AG08395 (cell line): ENCODE results near the gene AHDC1.
"Not testable (repeated sequence)": the region's sequence is repeated elsewhere in the genome, so short reads cannot be mapped to it uniquely, and the experiment has no call there.

Source experiments
- DNase-seq: peaks from one replicate; pipeline ENCODE4 v3.0.0; 2012; ENCODE audit warnings: mixed read lengths, low spot score

The AHDC1 gene

GRCh38 chr1:27634177-27634984 is 30.4 kb upstream of the AHDC1 start:
- DNase-seq, result peak; percentile 46

- no peak for DNase-seq
Observed at GRCh38 chr1:27633640-27634176, 29.8 kb upstream of the AHDC1 start.

- DNase-seq, result no peak
Observed at GRCh38 chr1:27633298-27633610, 29.3 kb upstream of the AHDC1 start.

GRCh38 chr1:27632387-27633297 is 28.7 kb upstream of the AHDC1 start:
- no peak for DNase-seq

- DNase-seq, result no peak
Observed at GRCh38 chr1:27630859-27631491, 27.0 kb upstream of the AHDC1 start.

- DNase-seq, result no peak
Observed at GRCh38 chr1:27628712-27629111, 24.8 kb upstream of the AHDC1 start.

GRCh38 chr1:27627733-27628132 is 23.8 kb upstream of the AHDC1 start:
- DNase-seq, result not testable (repeated sequence)

- no peak for DNase-seq
Observed at GRCh38 chr1:27627061-27627460, 23.1 kb upstream of the AHDC1 start.

GRCh38 chr1:27626031-27626935 is 22.3 kb upstream of the AHDC1 start:
- DNase-seq, result no peak

GRCh38 chr1:27624467-27625178 is 20.7 kb upstream of the AHDC1 start:
- DNase-seq, result no peak

GRCh38 chr1:27623327-27624212 is 19.6 kb upstream of the AHDC1 start:
- DNase-seq, result no peak

GRCh38 chr1:27622828-27623227 is 18.9 kb upstream of the AHDC1 start:
- DNase-seq, result no peak

GRCh38 chr1:27621051-27621920 is 17.3 kb upstream of the AHDC1 start:
- peak; percentile 21 for DNase-seq

- not testable (repeated sequence) for DNase-seq
Observed at GRCh38 chr1:27619782-27620438, 16.0 kb upstream of the AHDC1 start.

- DNase-seq, result no peak
Observed at GRCh38 chr1:27618341-27619082, 14.6 kb upstream of the AHDC1 start.

GRCh38 chr1:27617420-27617819 is 13.5 kb upstream of the AHDC1 start:
- no peak for DNase-seq

GRCh38 chr1:27616441-27616840 is 12.5 kb upstream of the AHDC1 start:
- DNase-seq, result no peak
